ENCODE data around the gene MEGF8. TPM values are rescaled to one million over a fixed set of nuclear protein-coding genes. Genes with fewer than 3 reads are reported as not detected.

The MEGF8 gene
- total RNA-seq, 3 donors from 2014 or later (not counting 1 experiment from before 2014, with no cell fraction given): 8.1 to 11.3 (median 10.5) TPM

- H3K4me3 Mint-ChIP-seq: no peak overlapping the region
Observed at GRCh38 chr19:42292042-42292960, 33.1 kb upstream of the MEGF8 start.

GRCh38 chr19:42292963-42293362 lies 32.5 kb upstream of the MEGF8 start:
- H3K36me3 Mint-ChIP-seq: no peaks in the 10 kb centered on the region
- Histone ChIP-seq H3K36me3 (ENCODE audit: control insufficient read depth, insufficient read depth, low read length) (peaks cover 53% of the 10 kb centered on the region), H3K27me3 (ENCODE audit: control insufficient read depth, insufficient read depth, low read length) (no peaks in the 10 kb centered on the region), H3K9me3 (ENCODE audit: control insufficient read depth, insufficient read depth, low read length) (no peaks in the 10 kb centered on the region), H3K4me1 (ENCODE audit: control insufficient read depth, insufficient read depth, low read length) (no peaks in the 10 kb centered on the region), H3K27ac (ENCODE audit: low read length) (no peak overlapping the region), H3K4me3 (ENCODE audit: low read length) (no peak overlapping the region)
- no peak for TF ChIP-seq CTCF (IDR thresholded peaks at IDR 0.05)
- 96% methylated on average over 14 of the region's 14 CpGs for WGBS (ENCODE audit: insufficient coverage)
- DNase-seq (no peak), ATAC-seq (no peak)
- no peak overlapping the region for H3K4me3 Mint-ChIP-seq
- H3K27ac Mint-ChIP-seq: no peak overlapping the region
- intact Hi-C loops (cut with micrococcal nuclease): no loop called here
- H3K4me1 Mint-ChIP-seq: peaks cover 0 to 12% of the 10 kb centered on the region in 2 donors
- H3K27me3 Mint-ChIP-seq (ENCODE audit: low read depth in 2 of 2): no peaks in the 10 kb centered on the region
- H3K9me3 Mint-ChIP-seq: no peaks in the 10 kb centered on the region

More at GRCh38 chr19:42292042-42292960, 33.1 kb upstream of the MEGF8 start:
- H3K27ac Mint-ChIP-seq: peak overlapping the region in 1 of 2 donors; percentile 37
- no peaks in the 10 kb centered on the region for H3K36me3 Mint-ChIP-seq
- intact Hi-C loops (cut with micrococcal nuclease): no loop called here
- Histone ChIP-seq H3K4me1 (ENCODE audit: control insufficient read depth, insufficient read depth, low read length) (no peaks in the 10 kb centered on the region), H3K27me3 (ENCODE audit: control insufficient read depth, insufficient read depth, low read length) (no peaks in the 10 kb centered on the region), H3K27ac (ENCODE audit: low read length) (no peak overlapping the region), H3K4me3 (ENCODE audit: low read length) (no peak overlapping the region), H3K36me3 (ENCODE audit: control insufficient read depth, insufficient read depth, low read length) (peaks cover 60% of the 10 kb centered on the region), H3K9me3 (ENCODE audit: control insufficient read depth, insufficient read depth, low read length) (no peaks in the 10 kb centered on the region)
- DNase-seq (no peak), ATAC-seq (no peak)
- no peak for TF ChIP-seq CTCF (IDR thresholded peaks at IDR 0.05)
- no peaks in the 10 kb centered on the region for H3K27me3 Mint-ChIP-seq (ENCODE audit: low read depth in 2 of 2)
- H3K9me3 Mint-ChIP-seq: no peaks in the 10 kb centered on the region
- peaks cover 0 to 12% of the 10 kb centered on the region in 2 donors for H3K4me1 Mint-ChIP-seq
- 96% methylated on average over 27 of the region's 27 CpGs for WGBS (ENCODE audit: insufficient coverage)

- H3K27ac Mint-ChIP-seq: no peak overlapping the region
- DNase-seq (no peak), ATAC-seq (no peak)
- H3K36me3 Mint-ChIP-seq: no peaks in the 10 kb centered on the region
- Histone ChIP-seq H3K4me3 (ENCODE audit: low read length) (no peak overlapping the region), H3K27ac (ENCODE audit: low read length) (no peak overlapping the region), H3K36me3 (ENCODE audit: control insufficient read depth, insufficient read depth, low read length) (peaks cover 48% of the 10 kb centered on the region), H3K27me3 (ENCODE audit: control insufficient read depth, insufficient read depth, low read length) (no peaks in the 10 kb centered on the region), H3K4me1 (ENCODE audit: control insufficient read depth, insufficient read depth, low read length) (no peaks in the 10 kb centered on the region), H3K9me3 (ENCODE audit: control insufficient read depth, insufficient read depth, low read length) (no peaks in the 10 kb centered on the region)
- no peaks in the 10 kb centered on the region for H3K27me3 Mint-ChIP-seq (ENCODE audit: low read depth in 2 of 2)
- intact Hi-C loops (cut with micrococcal nuclease): no loop called here
- no peak overlapping the region for H3K4me3 Mint-ChIP-seq
- no peaks in the 10 kb centered on the region for H3K9me3 Mint-ChIP-seq
- H3K4me1 Mint-ChIP-seq: peaks cover 0 to 12% of the 10 kb centered on the region in 2 donors
- no peak for TF ChIP-seq CTCF (IDR thresholded peaks at IDR 0.05)
- WGBS (ENCODE audit: insufficient coverage): 97% methylated on average over 17 of the region's 17 CpGs
Observed at GRCh38 chr19:42293540-42293939, 31.9 kb upstream of the MEGF8 start.
